ENCODE data around the gene WDFY4. TPM values are rescaled to one million over a fixed set of nuclear protein-coding genes. Genes with fewer than 3 reads are reported as not detected.

WDFY4 gene
- polyA plus RNA-seq, 4 donors = under 0.01 to 3.2 (median 0.88) TPM

DNA sequence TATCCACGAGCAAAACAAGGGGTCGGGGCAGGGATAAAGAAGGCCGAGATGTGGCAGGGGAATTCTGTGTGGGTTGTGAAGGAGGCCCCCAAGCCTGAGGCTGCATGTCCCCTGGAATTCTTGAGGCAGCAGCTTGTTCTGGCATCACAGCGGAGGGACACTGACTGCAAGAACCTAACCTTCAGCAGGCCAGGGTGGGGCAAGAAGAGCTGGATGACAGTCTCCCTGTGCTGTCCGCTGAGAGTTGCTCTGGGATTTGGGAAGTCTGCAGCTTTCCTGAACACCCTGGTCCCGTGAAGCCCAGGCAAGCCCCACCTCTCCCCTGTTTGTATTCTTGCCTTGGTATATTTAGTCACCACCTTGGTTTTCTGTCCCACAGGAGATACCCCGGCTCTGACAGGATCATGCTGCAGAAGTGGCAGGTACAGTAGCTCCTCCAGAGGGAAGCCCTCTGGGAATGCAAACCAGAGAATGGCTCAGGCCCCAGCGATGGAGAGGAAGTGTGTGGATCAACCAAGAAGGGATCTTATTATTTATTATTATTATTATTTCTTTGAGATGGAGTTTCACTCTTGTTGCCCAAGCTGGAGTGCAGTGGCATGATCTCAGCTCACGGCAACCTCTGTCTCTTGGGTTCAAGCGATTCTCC is 256.9 kb downstream of the WDFY4 start:
- H3K27me3 ChIP-seq (ENCODE audit: control insufficient read depth in 3 of 3, insufficient read depth in 3 of 3, low read length in 3 of 3) = no peaks in the 10 kb centered on the region
- H3K27ac ChIP-seq (ENCODE audit: low read depth in 1 of 3, low read length in 2 of 3) = no peak overlapping the region
- no peak for DNase-seq
- no peaks in the 10 kb centered on the region for H3K36me3 ChIP-seq (ENCODE audit: control insufficient read depth in 3 of 3, insufficient read depth in 2 of 3, low read depth in 1 of 3, low read length in 3 of 3)
- WGBS, 3 donors = 87 to 93% (median 89%) methylated on average over 10 of the region's 10 CpGs
- H3K4me1 ChIP-seq (ENCODE audit: control insufficient read depth in 3 of 3, insufficient read depth in 2 of 3, low read depth in 1 of 3, low read length in 2 of 3) = peaks cover 0 to 13% (median 1%) of the 10 kb centered on the region in 3 donors
- no peak overlapping the region for H3K4me3 ChIP-seq (ENCODE audit: low read depth in 1 of 3, low read length in 3 of 3)
- no peak for FAIRE-seq
- H3K9me3 ChIP-seq (ENCODE audit: control insufficient read depth in 2 of 2, insufficient read depth in 1 of 2, low read depth in 1 of 2, low read length in 1 of 2) = no peaks in the 10 kb centered on the region

DNA sequence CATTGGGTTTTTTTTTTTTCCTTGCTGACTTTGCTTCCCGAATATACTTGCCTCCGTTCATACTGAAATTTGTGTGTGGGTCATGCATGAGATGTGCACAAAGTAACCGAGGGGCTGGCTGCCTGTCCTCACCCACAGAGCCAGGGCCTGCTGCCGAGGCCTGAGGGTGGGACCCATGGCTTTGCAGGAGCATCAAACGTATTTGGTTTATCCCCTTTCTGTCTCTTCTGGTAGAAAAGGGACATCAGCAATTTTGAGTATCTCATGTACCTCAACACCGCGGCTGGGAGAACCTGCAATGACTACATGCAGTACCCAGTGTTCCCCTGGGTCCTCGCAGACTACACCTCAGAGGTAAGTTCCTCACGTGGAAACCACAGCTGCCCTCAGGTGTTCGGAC is 258.4 kb downstream of the WDFY4 start:
- H3K27ac ChIP-seq (ENCODE audit: low read depth in 1 of 3, low read length in 2 of 3) = no peak overlapping the region
- no peaks in the 10 kb centered on the region for H3K9me3 ChIP-seq (ENCODE audit: control insufficient read depth in 2 of 2, insufficient read depth in 1 of 2, low read depth in 1 of 2, low read length in 1 of 2)
- no peaks in the 10 kb centered on the region for H3K36me3 ChIP-seq (ENCODE audit: control insufficient read depth in 3 of 3, insufficient read depth in 2 of 3, low read depth in 1 of 3, low read length in 3 of 3)
- H3K4me3 ChIP-seq (ENCODE audit: low read depth in 1 of 3, low read length in 3 of 3) = no peak overlapping the region
- no peaks in the 10 kb centered on the region for H3K27me3 ChIP-seq (ENCODE audit: control insufficient read depth in 3 of 3, insufficient read depth in 3 of 3, low read length in 3 of 3)
- peaks cover 0 to 13% (median 2%) of the 10 kb centered on the region in 3 donors for H3K4me1 ChIP-seq (ENCODE audit: control insufficient read depth in 3 of 3, insufficient read depth in 2 of 3, low read depth in 1 of 3, low read length in 2 of 3)
- no peak for FAIRE-seq
- DNase-seq = no peak
- 93 to 94% (median 93%) methylated on average over 10 of the region's 10 CpGs for WGBS, 3 donors

GRCh38 chr10:48944171-48944570 is 259.5 kb downstream of the WDFY4 start:
- Histone ChIP-seq H3K27ac (ENCODE audit: low read depth in 1 of 3, low read length in 2 of 3) (no peak overlapping the region), H3K27me3 (ENCODE audit: control insufficient read depth in 3 of 3, insufficient read depth in 3 of 3, low read length in 3 of 3) (no peaks in the 10 kb centered on the region), H3K4me1 (ENCODE audit: control insufficient read depth in 3 of 3, insufficient read depth in 2 of 3, low read depth in 1 of 3, low read length in 2 of 3) (peaks cover 0 to 13% (median 2%) of the 10 kb centered on the region in 3 donors), H3K36me3 (ENCODE audit: control insufficient read depth in 3 of 3, insufficient read depth in 2 of 3, low read depth in 1 of 3, low read length in 3 of 3) (no peaks in the 10 kb centered on the region), H3K4me3 (ENCODE audit: low read depth in 1 of 3, low read length in 3 of 3) (no peak overlapping the region), H3K9me3 (ENCODE audit: control insufficient read depth in 2 of 2, insufficient read depth in 1 of 2, low read depth in 1 of 2, low read length in 1 of 2) (no peaks in the 10 kb centered on the region)
- DNase-seq (no peak), FAIRE-seq (no peak)
- WGBS, 3 donors = 93 to 100% (median 93%) methylated on average over 3 of the region's 3 CpGs

DNA sequence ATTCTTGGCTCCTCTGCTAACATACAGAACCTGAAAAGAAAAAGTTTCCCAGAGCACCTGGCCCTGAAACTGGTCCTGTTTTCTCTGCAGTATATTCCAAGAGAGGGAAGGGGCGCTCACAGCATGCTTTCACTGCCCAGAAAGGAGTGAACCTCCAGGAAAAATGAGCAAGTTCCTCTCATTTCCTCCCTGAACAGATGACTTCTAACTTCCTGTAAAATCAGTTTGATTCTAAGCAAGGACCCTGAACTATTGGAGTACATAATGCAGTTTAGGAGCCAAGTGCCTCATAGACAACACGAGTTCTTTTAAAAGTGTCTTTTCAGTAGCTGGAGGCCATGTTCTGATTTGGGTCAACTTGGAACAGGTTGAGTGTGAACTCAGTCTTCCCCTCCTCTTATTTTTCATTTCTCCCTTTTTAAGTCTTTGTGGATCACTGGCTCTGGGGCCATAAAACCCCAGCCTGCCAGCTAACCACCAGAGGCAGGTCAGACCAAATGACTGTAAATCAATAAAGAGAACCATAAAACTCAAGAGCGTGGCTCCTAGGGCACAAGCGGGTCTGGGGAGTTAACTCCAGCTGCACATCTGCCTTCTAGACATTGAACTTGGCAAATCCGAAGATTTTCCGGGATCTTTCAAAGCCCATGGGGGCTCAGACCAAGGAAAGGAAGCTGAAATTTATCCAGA is 260.9 kb downstream of the WDFY4 start:
- no peaks in the 10 kb centered on the region for H3K36me3 ChIP-seq (ENCODE audit: control insufficient read depth in 3 of 3, insufficient read depth in 2 of 3, low read depth in 1 of 3, low read length in 3 of 3)
- no peak for FAIRE-seq
- peak; percentile 51 to 67 for DNase-seq
- WGBS, 3 donors = 19 to 60% (median 43%) methylated on average over 6 of the region's 6 CpGs
- no peaks in the 10 kb centered on the region for H3K9me3 ChIP-seq (ENCODE audit: control insufficient read depth in 2 of 2, insufficient read depth in 1 of 2, low read depth in 1 of 2, low read length in 1 of 2)
- H3K27ac ChIP-seq (ENCODE audit: low read depth in 1 of 3, low read length in 2 of 3) = peak overlapping the region in 1 of 3 donors; percentile 33
- no peak overlapping the region for H3K4me3 ChIP-seq (ENCODE audit: low read depth in 1 of 3, low read length in 3 of 3)
- peaks cover 0 to 13% (median 2%) of the 10 kb centered on the region in 3 donors for H3K4me1 ChIP-seq (ENCODE audit: control insufficient read depth in 3 of 3, insufficient read depth in 2 of 3, low read depth in 1 of 3, low read length in 2 of 3)
- H3K27me3 ChIP-seq (ENCODE audit: control insufficient read depth in 3 of 3, insufficient read depth in 3 of 3, low read length in 3 of 3) = no peaks in the 10 kb centered on the region

DNA sequence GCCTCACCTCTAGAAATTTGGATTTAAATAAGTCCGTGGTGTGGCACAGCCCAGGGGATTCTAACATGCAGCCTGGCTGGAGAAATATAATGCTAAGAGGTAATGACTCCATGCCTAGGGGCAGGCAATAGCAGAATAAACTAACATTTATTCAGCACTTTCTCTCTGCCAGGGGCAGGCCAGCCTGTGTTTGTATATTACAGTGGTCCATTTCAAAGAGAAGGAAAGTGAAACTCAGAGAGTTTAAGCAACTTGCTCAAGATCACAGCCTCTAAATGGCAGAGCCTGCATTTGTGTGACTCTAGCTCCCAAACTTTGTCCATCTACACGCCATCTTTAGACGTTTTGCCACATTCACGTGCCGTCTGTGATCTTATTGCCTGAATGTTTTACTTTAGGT is 261.7 kb downstream of the WDFY4 start:
- 26 to 68% (median 49%) methylated on average over 5 of the region's 5 CpGs for WGBS, 3 donors
- no peak for FAIRE-seq

DNA sequence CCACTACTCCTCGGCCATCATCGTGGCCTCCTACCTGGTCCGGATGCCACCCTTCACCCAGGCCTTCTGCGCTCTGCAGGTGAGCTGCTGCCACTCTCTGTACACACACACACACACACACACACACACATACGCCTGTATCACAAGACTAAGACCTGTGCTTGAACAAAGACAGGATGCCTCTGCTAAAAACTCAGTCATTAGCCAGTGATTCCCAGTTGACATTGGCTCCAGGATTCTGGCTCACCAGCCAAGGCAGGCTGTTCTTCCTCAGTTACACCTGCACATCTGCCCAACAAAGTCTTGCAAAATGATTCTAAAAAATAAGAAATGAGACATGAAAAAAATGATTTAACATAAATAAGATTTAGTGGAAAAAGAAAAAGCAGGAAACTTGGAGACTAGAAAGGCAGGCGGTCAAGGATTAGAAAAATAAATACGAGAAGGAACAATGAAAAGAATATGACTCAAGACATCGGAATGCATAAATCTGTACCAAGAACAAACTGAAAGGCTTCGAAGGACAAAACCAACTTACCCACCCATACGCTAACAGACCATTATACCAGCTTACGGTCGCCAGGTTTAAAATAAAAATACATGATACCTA is 262.3 kb downstream of the WDFY4 start:
- Histone ChIP-seq H3K4me3 (ENCODE audit: low read depth in 1 of 3, low read length in 3 of 3) (no peak overlapping the region), H3K27ac (ENCODE audit: low read depth in 1 of 3, low read length in 2 of 3) (no peak overlapping the region), H3K9me3 (ENCODE audit: control insufficient read depth in 2 of 2, insufficient read depth in 1 of 2, low read depth in 1 of 2, low read length in 1 of 2) (no peaks in the 10 kb centered on the region), H3K36me3 (ENCODE audit: control insufficient read depth in 3 of 3, insufficient read depth in 2 of 3, low read depth in 1 of 3, low read length in 3 of 3) (no peaks in the 10 kb centered on the region), H3K27me3 (ENCODE audit: control insufficient read depth in 3 of 3, insufficient read depth in 3 of 3, low read length in 3 of 3) (no peaks in the 10 kb centered on the region), H3K4me1 (ENCODE audit: control insufficient read depth in 3 of 3, insufficient read depth in 2 of 3, low read depth in 1 of 3, low read length in 2 of 3) (peaks cover 0 to 13% (median 2%) of the 10 kb centered on the region in 3 donors)
- 80 to 91% (median 86%) methylated on average over 12 of the region's 12 CpGs for WGBS, 3 donors
- FAIRE-seq (no peak), DNase-seq (no peak)

More for the DNA sequence above, 261.7 kb downstream of the WDFY4 start:
- H3K9me3 ChIP-seq (ENCODE audit: control insufficient read depth in 2 of 2, insufficient read depth in 1 of 2, low read depth in 1 of 2, low read length in 1 of 2) = no peaks in the 10 kb centered on the region
- no peaks in the 10 kb centered on the region for H3K36me3 ChIP-seq (ENCODE audit: control insufficient read depth in 3 of 3, insufficient read depth in 2 of 3, low read depth in 1 of 3, low read length in 3 of 3)
- H3K4me3 ChIP-seq (ENCODE audit: low read depth in 1 of 3, low read length in 3 of 3) = no peak overlapping the region
- DNase-seq = peak; percentile 2 to 22
- peaks cover 0 to 13% (median 2%) of the 10 kb centered on the region in 3 donors for H3K4me1 ChIP-seq (ENCODE audit: control insufficient read depth in 3 of 3, insufficient read depth in 2 of 3, low read depth in 1 of 3, low read length in 2 of 3)
- no peaks in the 10 kb centered on the region for H3K27me3 ChIP-seq (ENCODE audit: control insufficient read depth in 3 of 3, insufficient read depth in 3 of 3, low read length in 3 of 3)
- no peak overlapping the region for H3K27ac ChIP-seq (ENCODE audit: low read depth in 1 of 3, low read length in 2 of 3)

DNA sequence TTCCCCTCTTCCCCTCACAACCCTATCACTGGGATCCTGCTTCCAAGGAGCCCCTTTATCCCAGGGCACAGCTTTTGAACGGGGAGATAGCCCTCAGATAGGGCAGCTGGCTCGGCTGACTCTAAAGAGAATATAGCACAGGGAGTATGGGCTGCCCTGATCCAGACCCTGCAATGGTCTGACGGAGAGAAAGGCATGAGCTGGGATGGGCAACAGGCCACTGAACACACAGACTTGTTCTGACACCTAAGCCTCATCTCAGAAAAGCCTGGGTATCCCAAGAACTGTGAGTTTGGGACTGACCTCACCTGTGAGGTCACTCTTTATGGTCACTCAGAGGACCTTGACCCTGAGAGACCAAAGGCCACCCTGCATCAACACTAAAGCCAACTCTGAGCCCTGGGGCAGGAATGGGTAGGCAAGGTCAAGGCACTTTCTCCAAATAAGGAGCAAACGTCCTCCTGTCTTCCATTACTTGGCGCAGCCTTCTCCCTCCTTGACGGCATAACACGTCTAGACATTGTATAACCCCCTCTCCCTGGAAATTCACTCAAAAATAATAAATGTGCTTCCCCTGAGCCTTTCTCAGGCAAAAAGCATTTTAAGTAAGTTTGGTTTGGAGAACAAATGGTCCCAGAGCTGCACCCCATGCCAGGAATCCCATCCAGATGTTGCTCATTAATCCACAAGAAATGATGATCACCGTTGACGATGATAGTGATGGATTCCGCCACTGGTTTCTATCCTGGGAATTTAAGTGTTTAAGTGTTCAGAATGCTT is 263.2 kb downstream of the WDFY4 start:
- H3K27ac ChIP-seq (ENCODE audit: low read depth in 1 of 3, low read length in 2 of 3) = no peak overlapping the region
- 77 to 84% (median 79%) methylated on average over 10 of the region's 10 CpGs for WGBS, 3 donors
- H3K4me1 ChIP-seq (ENCODE audit: control insufficient read depth in 3 of 3, insufficient read depth in 2 of 3, low read depth in 1 of 3, low read length in 2 of 3) = peaks cover 0 to 13% (median 2%) of the 10 kb centered on the region in 3 donors
- no peaks in the 10 kb centered on the region for H3K9me3 ChIP-seq (ENCODE audit: control insufficient read depth in 2 of 2, insufficient read depth in 1 of 2, low read depth in 1 of 2, low read length in 1 of 2)
- DNase-seq (no peak), FAIRE-seq (no peak)
- no peaks in the 10 kb centered on the region for H3K36me3 ChIP-seq (ENCODE audit: control insufficient read depth in 3 of 3, insufficient read depth in 2 of 3, low read depth in 1 of 3, low read length in 3 of 3)
- H3K27me3 ChIP-seq (ENCODE audit: control insufficient read depth in 3 of 3, insufficient read depth in 3 of 3, low read length in 3 of 3) = no peaks in the 10 kb centered on the region
- H3K4me3 ChIP-seq (ENCODE audit: low read depth in 1 of 3, low read length in 3 of 3) = no peak overlapping the region

DNA sequence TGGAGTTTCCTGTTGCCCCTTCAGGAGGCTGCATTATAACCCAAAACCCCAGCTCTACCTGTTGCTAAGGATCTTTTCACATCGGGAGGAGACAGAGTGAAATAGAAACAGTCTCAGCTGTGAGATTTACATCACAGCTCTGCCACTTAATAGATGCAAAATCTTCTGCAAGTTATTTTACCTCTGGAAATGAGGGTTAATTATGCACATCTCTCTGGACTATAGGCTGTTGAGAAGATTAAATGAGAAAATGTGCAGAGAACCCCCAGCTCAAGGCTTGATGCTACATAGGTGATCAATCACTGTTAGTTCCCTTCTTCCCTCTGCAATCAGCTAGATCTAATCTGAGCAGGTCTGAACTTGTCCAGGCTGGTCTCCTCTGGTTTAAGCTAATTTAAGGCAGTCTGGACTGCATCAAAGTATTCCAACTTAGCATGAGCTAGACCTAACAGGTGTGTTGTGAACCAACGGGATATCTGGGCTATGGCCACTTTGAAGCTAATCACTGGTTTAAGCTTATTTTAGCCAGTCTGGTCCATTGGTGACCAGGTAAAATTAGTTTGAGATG is 263.9 kb downstream of the WDFY4 start:
- DNase-seq (no peak), FAIRE-seq (no peak)
- H3K9me3 ChIP-seq (ENCODE audit: control insufficient read depth in 2 of 2, insufficient read depth in 1 of 2, low read depth in 1 of 2, low read length in 1 of 2) = no peaks in the 10 kb centered on the region
- no peak overlapping the region for H3K27ac ChIP-seq (ENCODE audit: low read depth in 1 of 3, low read length in 2 of 3)
- no peak overlapping the region for H3K4me3 ChIP-seq (ENCODE audit: low read depth in 1 of 3, low read length in 3 of 3)
- H3K36me3 ChIP-seq (ENCODE audit: control insufficient read depth in 3 of 3, insufficient read depth in 2 of 3, low read depth in 1 of 3, low read length in 3 of 3) = no peaks in the 10 kb centered on the region
- WGBS, 3 donors = 87 to 95% (median 92%) methylated on average over 2 of the region's 2 CpGs
- no peaks in the 10 kb centered on the region for H3K27me3 ChIP-seq (ENCODE audit: control insufficient read depth in 3 of 3, insufficient read depth in 3 of 3, low read length in 3 of 3)
- H3K4me1 ChIP-seq (ENCODE audit: control insufficient read depth in 3 of 3, insufficient read depth in 2 of 3, low read depth in 1 of 3, low read length in 2 of 3) = peaks cover 0 to 13% (median 2%) of the 10 kb centered on the region in 3 donors
